ENCODE measurements around the gene MCC.

Gene MCC

GRCh38 chr5:113108485-113108884 is 379.8 kb downstream of the MCC start:
- no peak for DNase-seq (ENCODE audit: low spot score)

- no peak for DNase-seq (ENCODE audit: low spot score)
Measured at GRCh38 chr5:113106821-113107220, 381.4 kb downstream of the MCC start.

- no peak for DNase-seq (ENCODE audit: low spot score)
Measured at GRCh38 chr5:113105693-113106280, 382.5 kb downstream of the MCC start.

GRCh38 chr5:113103330-113103729 is 384.9 kb downstream of the MCC start:
- no peak for DNase-seq (ENCODE audit: low spot score)

DNA sequence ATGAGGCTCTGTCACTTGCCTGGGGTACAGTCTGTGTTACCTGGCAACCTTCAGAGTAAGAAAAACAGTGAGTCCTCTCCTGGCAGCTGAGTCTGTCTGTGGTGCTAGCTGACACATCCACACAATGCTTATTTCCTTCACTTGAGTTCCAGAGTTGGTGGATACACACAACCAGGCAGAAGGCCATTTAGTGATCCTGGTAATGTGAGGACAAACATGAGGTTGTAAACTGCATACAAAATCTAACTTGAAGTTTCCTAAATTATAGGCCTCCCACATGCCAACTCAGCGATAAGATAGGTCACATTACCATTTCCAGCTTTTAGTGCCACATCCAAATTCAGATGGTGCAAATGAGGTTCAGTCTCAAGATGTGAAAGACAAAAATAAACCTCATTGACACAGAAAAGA is 386.1 kb downstream of the MCC start:
- no peak for DNase-seq (ENCODE audit: low spot score)

DNA sequence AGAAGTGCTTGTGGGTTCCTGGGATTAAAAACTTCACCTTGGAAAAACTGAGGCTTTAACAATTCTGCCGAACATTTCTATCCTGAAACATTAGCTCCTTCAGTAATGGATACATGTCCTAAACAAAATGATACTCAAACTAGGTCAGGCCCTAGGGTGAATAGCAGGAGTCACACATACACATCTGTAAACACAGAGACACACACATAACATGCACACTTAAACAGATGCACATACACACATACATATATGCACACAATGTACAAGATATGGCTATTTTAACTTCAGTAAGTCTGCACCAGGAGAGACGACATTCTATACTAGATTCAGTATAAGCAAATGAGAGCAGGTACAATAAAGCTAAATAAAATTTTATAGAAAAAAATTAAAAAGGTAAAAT is 387.3 kb downstream of the MCC start:
- DNase-seq (ENCODE audit: low spot score), result no peak

GRCh38 chr5:113099822-113100221 is 388.4 kb downstream of the MCC start:
- no peak for DNase-seq (ENCODE audit: low spot score)

DNA sequence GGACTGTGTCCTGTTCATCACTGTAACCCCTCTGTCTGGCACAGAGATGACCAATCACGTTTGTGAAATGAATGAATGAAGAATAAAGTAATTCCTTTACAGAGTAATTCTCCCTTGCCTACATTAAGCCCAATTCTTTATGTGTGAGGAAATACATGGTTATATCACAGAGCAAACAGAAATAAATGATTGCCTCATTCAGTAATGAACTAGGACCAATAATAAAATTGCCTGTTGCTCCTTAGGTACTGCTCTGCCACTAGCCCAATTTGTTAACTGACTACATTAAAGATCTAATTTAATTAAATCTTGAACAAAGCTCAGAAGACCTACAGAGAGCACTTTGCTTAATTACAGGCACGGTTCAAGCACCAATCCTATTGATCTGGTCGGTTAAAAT is 389.9 kb downstream of the MCC start:
- DNase-seq (ENCODE audit: low spot score), result no peak

DNA sequence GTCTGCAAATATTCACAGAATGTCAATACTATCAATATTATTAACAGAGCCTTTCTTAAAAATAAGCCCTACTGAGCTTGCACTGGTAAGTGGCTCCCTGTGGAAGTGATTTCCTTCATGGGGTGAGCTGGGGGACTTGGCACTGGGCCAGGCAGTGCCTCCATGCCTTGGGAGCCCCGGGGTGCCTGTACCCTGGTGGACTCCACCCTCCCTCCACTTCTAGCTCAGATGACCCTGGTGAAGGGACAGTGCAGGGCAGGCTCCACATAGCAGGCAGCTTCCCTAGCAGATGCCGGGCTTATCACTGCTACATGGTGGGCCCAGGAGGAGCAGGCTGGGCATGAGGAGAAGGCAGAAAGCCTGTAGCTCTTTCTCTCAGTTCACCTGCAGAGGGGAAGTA is 392.4 kb downstream of the MCC start:
- no peak for DNase-seq (ENCODE audit: low spot score)

DNA sequence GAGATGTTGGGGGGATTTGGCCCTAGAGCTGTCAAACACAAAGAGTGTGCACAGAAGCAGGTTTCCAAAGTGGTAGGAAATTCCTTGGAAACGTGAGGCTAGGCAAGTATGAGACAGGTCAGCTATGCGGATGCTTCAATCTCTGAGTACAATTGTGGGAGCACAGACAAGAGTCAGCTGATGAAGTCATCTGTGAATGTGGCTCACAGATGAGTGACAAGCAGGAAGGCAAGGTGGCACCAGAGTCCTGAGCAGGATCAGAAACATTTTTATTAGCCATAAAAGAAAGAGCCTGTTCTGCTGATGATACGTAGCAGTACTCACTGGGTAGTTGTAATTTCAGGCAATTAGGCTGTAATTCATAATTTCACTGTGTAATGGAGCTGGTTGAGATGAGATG is 394.7 kb downstream of the MCC start:
- DNase-seq (ENCODE audit: low spot score), result no peak

GRCh38 chr5:113092683-113093082 is 395.6 kb downstream of the MCC start:
- DNase-seq (ENCODE audit: low spot score), result no peak

DNA sequence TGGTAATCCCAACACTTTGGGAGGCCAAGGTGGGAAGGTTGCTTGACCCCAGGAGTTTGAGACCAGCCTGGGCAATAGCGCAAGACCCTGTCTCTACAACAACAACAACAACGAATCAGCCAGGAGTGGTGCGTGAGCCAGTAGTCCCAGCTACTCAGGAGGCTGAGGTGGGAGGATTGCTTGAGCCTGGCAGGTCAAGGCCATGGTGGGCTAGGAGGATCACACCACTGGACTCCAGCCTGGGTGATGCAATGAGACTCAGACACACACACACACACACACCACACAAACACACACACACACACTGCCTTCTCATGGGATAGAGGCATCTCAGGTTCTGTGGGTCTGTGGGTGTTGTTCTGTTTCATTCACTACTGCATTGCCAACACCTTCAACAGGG is 396.6 kb downstream of the MCC start:
- no peak for DNase-seq (ENCODE audit: low spot score)

GRCh38 chr5:113090336-113091106 is 397.7 kb downstream of the MCC start:
- no peak for DNase-seq (ENCODE audit: low spot score)

- no peak for DNase-seq (ENCODE audit: low spot score)
Measured at GRCh38 chr5:113089653-113090335, 398.5 kb downstream of the MCC start.

GRCh38 chr5:113087976-113088514 is 400.2 kb downstream of the MCC start:
- DNase-seq (ENCODE audit: low spot score), result no peak

GRCh38 chr5:113085880-113086409 is 402.3 kb downstream of the MCC start:
- DNase-seq (ENCODE audit: low spot score), result no peak

GRCh38 chr5:113085084-113085414 is 403.2 kb downstream of the MCC start:
- no peak for DNase-seq (ENCODE audit: low spot score)

DNA sequence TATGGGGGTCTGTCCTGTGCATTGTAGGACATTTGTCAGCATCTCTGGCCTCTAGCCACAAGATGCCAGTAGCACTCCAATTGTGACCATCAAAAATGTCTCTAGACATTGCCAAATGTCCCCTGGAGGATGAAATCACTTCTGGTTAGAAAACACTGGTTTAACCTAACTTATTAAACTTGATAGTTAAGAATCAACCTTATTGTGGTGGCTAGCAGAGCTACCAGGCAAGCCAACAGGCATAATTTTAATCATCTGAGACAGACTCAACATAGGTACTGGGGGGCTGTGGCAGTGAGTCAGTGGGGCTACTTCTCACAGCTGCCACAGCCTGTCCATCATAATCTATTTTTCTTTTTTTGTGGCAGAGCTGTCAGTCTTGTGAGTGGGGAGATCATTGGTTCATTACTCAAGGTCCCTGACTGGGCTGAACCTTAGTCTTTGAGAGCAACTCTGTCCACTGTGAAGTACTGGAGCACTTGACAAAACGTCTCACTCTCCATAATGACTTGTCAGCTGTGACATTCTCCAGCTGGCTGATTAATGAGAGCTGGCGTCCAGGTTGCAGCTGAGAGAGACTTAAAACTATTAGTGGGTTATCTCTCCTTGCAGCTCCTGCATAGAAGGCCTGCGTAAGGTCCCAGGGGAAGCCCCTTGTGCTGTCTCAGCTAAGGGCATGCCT is 403.7 kb downstream of the MCC start:
- DNase-seq (ENCODE audit: low spot score), result no peak

DNA sequence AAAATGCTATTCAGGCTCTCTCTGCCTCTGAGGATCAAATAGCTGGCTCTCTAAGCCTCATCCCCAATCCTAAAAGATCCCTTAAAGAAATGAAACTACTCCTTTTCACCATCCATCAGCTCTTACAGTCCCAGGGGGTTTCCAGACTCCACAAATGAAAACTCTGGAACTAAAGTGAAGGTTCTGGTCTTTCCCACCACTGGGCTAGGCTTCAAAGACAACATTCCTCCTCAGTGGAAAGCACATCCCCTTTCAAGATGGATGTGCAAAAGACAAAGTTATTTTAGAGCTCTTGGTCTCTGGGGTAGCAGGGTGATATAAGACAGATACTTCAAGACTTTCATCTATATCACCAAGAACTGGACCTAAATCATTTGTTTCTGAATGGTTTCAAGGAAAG is 404.8 kb downstream of the MCC start:
- no peak for DNase-seq (ENCODE audit: low spot score)

GRCh38 chr5:113082547-113082905 is 405.7 kb downstream of the MCC start:
- DNase-seq (ENCODE audit: low spot score), result no peak

- DNase-seq (ENCODE audit: low spot score), result no peak
Measured at GRCh38 chr5:113081881-113082546, 406.2 kb downstream of the MCC start.

Measured in hematopoietic multipotent progenitor cell treated with erythropoietin and hydrocortisone succinate and interleukin-3 and kit ligand, for 17 days (in vitro differentiated cells).